GM23248 (cell line): Measurements from ENCODE around the gene SLC8A1. TPM values are rescaled to one million over a fixed set of nuclear protein-coding genes. Genes with fewer than 3 reads are reported as not detected.

ENCODE experiments used
- DNase-seq: peaks from one replicate; pipeline ENCODE4 v3.0.0-alpha.2; 2015
- H2AFZ ChIP-seq: fragments of 200-600 bp; sonication (generic); 2 replicates; pipeline ENCODE4 v1.6.1; 2016; ENCODE audit warnings: antibody characterized with exemption
- H3F3A ChIP-seq: fragments of 200-600 bp; sonication (generic); 2 replicates; pipeline ENCODE4 v1.6.1; 2016; ENCODE audit warnings: mild to moderate bottlenecking, antibody characterized with exemption, mixed run types; ENCODE audit not compliant: insufficient read depth
- H3K27ac ChIP-seq: fragments of 200-600 bp; sonication (generic); 2 replicates; pipeline ENCODE4 v1.5.1; 2016; ENCODE audit warnings: mild to moderate bottlenecking
- H3K27me3 ChIP-seq: fragments of 200-600 bp; sonication (generic); replicated peaks from 2 replicates; pipeline ENCODE4 v1.6.1; 2016; ENCODE audit warnings: mild to moderate bottlenecking; ENCODE audit not compliant: insufficient read depth
- H3K36me3 ChIP-seq: fragments of 200-600 bp; sonication (generic); 2 replicates; pipeline ENCODE4 v1.6.1; 2016; ENCODE audit warnings: low read depth, mild to moderate bottlenecking
- H3K4me1 ChIP-seq: fragments of 200-600 bp; sonication (generic); 2 replicates; pipeline ENCODE4 v1.6.1; 2016; ENCODE audit warnings: mild to moderate bottlenecking; ENCODE audit not compliant: insufficient read depth
- H3K4me2 ChIP-seq: fragments of 200-600 bp; sonication (generic); one replicate; pipeline ENCODE4 v1.6.1; 2016; ENCODE audit warnings: mild to moderate bottlenecking; ENCODE audit not compliant: unreplicated experiment
- H3K4me3 ChIP-seq: fragments of 200-600 bp; sonication (generic); 2 replicates; pipeline ENCODE4 v1.5.1; 2016; ENCODE audit warnings: mild to moderate bottlenecking
- H3K79me2 ChIP-seq: fragments of 200-600 bp; sonication (generic); 2 replicates; pipeline ENCODE4 v1.6.1; 2016; ENCODE audit warnings: mild to moderate bottlenecking; ENCODE audit not compliant: insufficient read depth
- H3K9ac ChIP-seq: fragments of 200-600 bp; sonication (generic); 2 replicates; pipeline ENCODE4 v1.6.1; 2016; ENCODE audit warnings: mild to moderate bottlenecking
- H3K9me2 ChIP-seq: fragments of 200-600 bp; sonication (generic); 2 replicates; pipeline ENCODE4 v1.6.1; 2016; ENCODE audit warnings: mixed run types, mild to moderate bottlenecking, moderate library complexity; ENCODE audit not compliant: insufficient read depth
- H3K9me3 ChIP-seq: fragments of 200-600 bp; sonication (generic); one replicate; pipeline ENCODE4 v1.6.1; 2017; ENCODE audit warnings: low read depth
- H4K20me1 ChIP-seq: fragments of 200-600 bp; sonication (generic); 2 replicates; pipeline ENCODE4 v1.6.0; 2016; ENCODE audit not compliant: insufficient read depth
- EZH2 ChIP-seq: fragments of 200-600 bp; sonication (generic); IDR thresholded peaks from 2 replicates; pipeline ENCODE4 v1.6.1; 2018; ENCODE audit warnings: antibody characterized with exemption, mild to moderate bottlenecking; ENCODE audit not compliant: insufficient read depth, poor library complexity, severe bottlenecking
- EZH2phosphoT487 ChIP-seq: fragments of 200-600 bp; sonication (generic); IDR thresholded peaks from 2 replicates; pipeline ENCODE4 v1.6.1; 2018; ENCODE audit warnings: antibody characterized with exemption, moderate library complexity, mild to moderate bottlenecking, low read depth; ENCODE audit not compliant: insufficient read depth
- WGBS, 2 experiments: methylation state at CpG; one replicate each; pipeline ENCODE4 v1.1.6; 2015 to 2017; ENCODE audit warnings: low lambda C conversion rate in 2 of 2, low coverage in 1 of 2; ENCODE audit errors: missing lambda C conversion rate in 2 of 2; 5-methylcytosine and 5-hydroxymethylcytosine counted together
- in situ Hi-C: fragments of 300-500 bp; cut with MboI; formaldehyde crosslinking; loops from 2 replicates; pipeline ENCODE4 v1.15.0; 2020
- polyA plus RNA-seq: library from polyadenylated mRNA; unstranded; fragments of >200 nt; fragmentation: Nextera tagmentation; extraction: Ambion mirVana; gene quantifications from 2 replicates; pipeline ENCODE4 v1.2.1, GENCODE V29; 2016
- total RNA-seq: library from RNA; depleted of rRNA; stranded (reverse); fragments of >200 nt; shearing (Covaris generic); gene quantifications from 2 replicates; pipeline ENCODE4 v1.2.3, GENCODE V29; 2014

The SLC8A1 gene
- total and polyA plus RNA-seq, 2 experiments from 2014 or later = 13.8 to 83.4 TPM

GRCh38 chr2:40321016-40321623 is 130.8 kb downstream of the SLC8A1 start:
- H4K20me1 ChIP-seq = no peaks in the 10 kb centered on the region
- no peaks in the 10 kb centered on the region for H3K9me3 ChIP-seq
- no peaks in the 10 kb centered on the region for H3K9me2 ChIP-seq
- 80 to 82% methylated on average over 7 of the region's 7 CpGs for WGBS, 2 experiments
- peaks cover 21% of the 10 kb centered on the region; the same call in 1 of the 2 replicates for H3F3A ChIP-seq
- no peak overlapping the region for H3K4me3 ChIP-seq
- peaks cover 31% of the 10 kb centered on the region for H3K4me1 ChIP-seq
- no peak overlapping the region for H2AFZ ChIP-seq
- H3K9ac ChIP-seq = no peak overlapping the region
- H3K27me3 ChIP-seq = no peaks in the 10 kb centered on the region
- no peak overlapping the region for H3K4me2 ChIP-seq
- no peaks in the 10 kb centered on the region for H3K36me3 ChIP-seq
- no peak for DNase-seq
- H3K27ac ChIP-seq = no peak overlapping the region
- 0 out of 2 replicates have a peak, but pooled peaks cover 4% of the 10 kb centered on the region for H3K79me2 ChIP-seq
- TF ChIP-seq EZH2 = no peak
- TF ChIP-seq EZH2phosphoT487 = no peak
- in situ Hi-C loops = no loop called here

GRCh38 chr2:40318921-40319320 is 133.0 kb downstream of the SLC8A1 start:
- Histone ChIP-seq H3K4me2 (no peak overlapping the region), H3F3A (peaks cover 35% of the 10 kb centered on the region; the same call in 1 of the 2 replicates), H3K79me2 (0 out of 2 replicates have a peak, but pooled peaks cover 4% of the 10 kb centered on the region), H3K36me3 (peaks cover 12% of the 10 kb centered on the region; the same call in 1 of the 2 replicates), H3K9ac (no peak overlapping the region), H4K20me1 (no peaks in the 10 kb centered on the region), H3K4me1 (peaks cover 42% of the 10 kb centered on the region), H3K4me3 (no peak overlapping the region), H3K9me3 (peaks cover 6% of the 10 kb centered on the region), H3K9me2 (no peaks in the 10 kb centered on the region), H2AFZ (no peak overlapping the region), H3K27me3 (no peaks in the 10 kb centered on the region), H3K27ac (no peak overlapping the region)
- in situ Hi-C loops = no loop called here
- no peak for DNase-seq
- 90 to 100% methylated on average over 3 of the region's 3 CpGs for WGBS, 2 experiments
- TF ChIP-seq EZH2phosphoT487 (no peak), EZH2 (no peak)

GRCh38 chr2:40317761-40318160 is 134.1 kb downstream of the SLC8A1 start:
- Histone ChIP-seq H4K20me1 (no peaks in the 10 kb centered on the region), H3K4me2 (peak overlapping the region; percentile 2), H3K27me3 (no peaks in the 10 kb centered on the region), H3K9ac (no peak overlapping the region), H3K9me2 (no peaks in the 10 kb centered on the region), H2AFZ (no peak overlapping the region), H3K9me3 (peaks cover 6% of the 10 kb centered on the region), H3K36me3 (peaks cover 14% of the 10 kb centered on the region; the same call in 1 of the 2 replicates), H3K4me3 (no peak overlapping the region), H3K4me1 (peaks cover 39% of the 10 kb centered on the region), H3K79me2 (0 out of 2 replicates have a peak, but pooled peaks cover 4% of the 10 kb centered on the region), H3F3A (peaks cover 35% of the 10 kb centered on the region; the same call in 1 of the 2 replicates), H3K27ac (no peak overlapping the region)
- in situ Hi-C loops = no loop called here
- TF ChIP-seq EZH2 (no peak), EZH2phosphoT487 (no peak)
- 50 to 53% methylated on average over 2 of the region's 2 CpGs for WGBS, 2 experiments
- peak; percentile 21 for DNase-seq

GRCh38 chr2:40317046-40317445 is 134.8 kb downstream of the SLC8A1 start:
- no peak overlapping the region for H3K27ac ChIP-seq
- peaks cover 37% of the 10 kb centered on the region for H3K4me1 ChIP-seq
- no peaks in the 10 kb centered on the region for H3K9me2 ChIP-seq
- H3K4me3 ChIP-seq = no peak overlapping the region
- peaks cover 6% of the 10 kb centered on the region for H3K9me3 ChIP-seq
- in situ Hi-C loops = no loop called here
- TF ChIP-seq EZH2 = no peak
- TF ChIP-seq EZH2phosphoT487 = no peak
- H3F3A ChIP-seq = peaks cover 35% of the 10 kb centered on the region; the same call in 1 of the 2 replicates
- H3K4me2 ChIP-seq = peak overlapping the region; percentile 2
- no peak overlapping the region for H2AFZ ChIP-seq
- H3K27me3 ChIP-seq = no peaks in the 10 kb centered on the region
- 0 out of 2 replicates have a peak, but pooled peaks cover 4% of the 10 kb centered on the region for H3K79me2 ChIP-seq
- DNase-seq = peak; percentile 42
- H4K20me1 ChIP-seq = no peaks in the 10 kb centered on the region
- WGBS, 2 experiments = 37 to 47% methylated on average over 2 of the region's 2 CpGs
- H3K9ac ChIP-seq = no peak overlapping the region
- peaks cover 14% of the 10 kb centered on the region; the same call in 1 of the 2 replicates for H3K36me3 ChIP-seq
